Measurements from ENCODE around the gene WDR37. TPM values are rescaled to one million over a fixed set of nuclear protein-coding genes. Genes with fewer than 3 reads are reported as not detected.

WDR37 gene
- total and polyA plus RNA-seq, 10 of the 15 experiments (the other 5 are each of a cell fraction or from before 2014, with no cell fraction given) = 1.9 to 11.1 (median 7.1) TPM

GRCh38 chr10:1048732-1049424 is 7.3 kb upstream of the WDR37 start, which contains the start of gene IDI1 (continued):
- TF ChIP-seq, protein P1, sequence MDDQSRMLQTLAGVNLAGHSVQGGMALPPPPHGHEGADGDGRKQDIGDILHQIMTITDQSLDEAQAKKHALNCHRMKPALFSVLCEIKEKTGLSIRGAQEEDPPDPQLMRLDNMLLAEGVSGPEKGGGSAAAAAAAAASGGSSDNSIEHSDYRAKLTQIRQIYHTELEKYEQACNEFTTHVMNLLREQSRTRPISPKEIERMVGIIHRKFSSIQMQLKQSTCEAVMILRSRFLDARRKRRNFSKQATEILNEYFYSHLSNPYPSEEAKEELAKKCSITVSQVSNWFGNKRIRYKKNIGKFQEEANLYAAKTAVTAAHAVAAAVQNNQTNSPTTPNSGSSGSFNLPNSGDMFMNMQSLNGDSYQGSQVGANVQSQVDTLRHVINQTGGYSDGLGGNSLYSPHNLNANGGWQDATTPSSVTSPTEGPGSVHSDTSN (IDR thresholded peaks at IDR 0.05; ENCODE audit: insufficient replicate concordance, low read depth, low read length) = no peak
- TF ChIP-seq PAX5 (IDR thresholded peaks at IDR 0.05; ENCODE audit: borderline replicate concordance, low read depth, low read length) (peak; percentile 89), NFYA (IDR thresholded peaks at IDR 0.05; ENCODE audit: borderline replicate concordance, low read depth, low read length) (no peak), MEF2B (IDR thresholded peaks at IDR 0.05; ENCODE audit: partially characterized antibody, poor library complexity, severe bottlenecking) (peak; percentile 100), RBBP5 (conservative IDR thresholded peaks at IDR 0.05) (no peak), HCFC1 (IDR thresholded peaks at IDR 0.05; ENCODE audit: low read length) (peak; percentile 49), ZNF217 (IDR thresholded peaks at IDR 0.05) (no peak), ATF7 (IDR thresholded peaks at IDR 0.05; ENCODE audit: low read depth) (no peak), RELA (IDR thresholded peaks at IDR 0.05; ENCODE audit: borderline replicate concordance, partially characterized antibody) (peak; percentile 79), STAT1 (conservative IDR thresholded peaks at IDR 0.05) (0 out of 2 replicates have a peak, but pooled peaks have one; percentile 14), CREB1 (IDR thresholded peaks at IDR 0.05; ENCODE audit: low read depth) (peak; percentile 97), NR2F1 (conservative IDR thresholded peaks at IDR 0.05) (peak; percentile 94), SP1 (IDR thresholded peaks at IDR 0.05; ENCODE audit: low read depth, low read length) (peak; percentile 90), MEF2A (IDR thresholded peaks at IDR 0.05; ENCODE audit: insufficient read depth, low read depth, low read length) (0 out of 2 replicates have a peak, but pooled peaks have one; percentile 33)
- TF ChIP-seq, protein P2, sequence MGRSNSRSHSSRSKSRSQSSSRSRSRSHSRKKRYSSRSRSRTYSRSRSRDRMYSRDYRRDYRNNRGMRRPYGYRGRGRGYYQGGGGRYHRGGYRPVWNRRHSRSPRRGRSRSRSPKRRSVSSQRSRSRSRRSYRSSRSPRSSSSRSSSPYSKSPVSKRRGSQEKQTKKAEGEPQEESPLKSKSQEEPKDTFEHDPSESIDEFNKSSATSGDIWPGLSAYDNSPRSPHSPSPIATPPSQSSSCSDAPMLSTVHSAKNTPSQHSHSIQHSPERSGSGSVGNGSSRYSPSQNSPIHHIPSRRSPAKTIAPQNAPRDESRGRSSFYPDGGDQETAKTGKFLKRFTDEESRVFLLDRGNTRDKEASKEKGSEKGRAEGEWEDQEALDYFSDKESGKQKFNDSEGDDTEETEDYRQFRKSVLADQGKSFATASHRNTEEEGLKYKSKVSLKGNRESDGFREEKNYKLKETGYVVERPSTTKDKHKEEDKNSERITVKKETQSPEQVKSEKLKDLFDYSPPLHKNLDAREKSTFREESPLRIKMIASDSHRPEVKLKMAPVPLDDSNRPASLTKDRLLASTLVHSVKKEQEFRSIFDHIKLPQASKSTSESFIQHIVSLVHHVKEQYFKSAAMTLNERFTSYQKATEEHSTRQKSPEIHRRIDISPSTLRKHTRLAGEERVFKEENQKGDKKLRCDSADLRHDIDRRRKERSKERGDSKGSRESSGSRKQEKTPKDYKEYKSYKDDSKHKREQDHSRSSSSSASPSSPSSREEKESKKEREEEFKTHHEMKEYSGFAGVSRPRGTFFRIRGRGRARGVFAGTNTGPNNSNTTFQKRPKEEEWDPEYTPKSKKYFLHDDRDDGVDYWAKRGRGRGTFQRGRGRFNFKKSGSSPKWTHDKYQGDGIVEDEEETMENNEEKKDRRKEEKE (IDR thresholded peaks at IDR 0.05) = no peak
- TF ChIP-seq, protein P3, sequence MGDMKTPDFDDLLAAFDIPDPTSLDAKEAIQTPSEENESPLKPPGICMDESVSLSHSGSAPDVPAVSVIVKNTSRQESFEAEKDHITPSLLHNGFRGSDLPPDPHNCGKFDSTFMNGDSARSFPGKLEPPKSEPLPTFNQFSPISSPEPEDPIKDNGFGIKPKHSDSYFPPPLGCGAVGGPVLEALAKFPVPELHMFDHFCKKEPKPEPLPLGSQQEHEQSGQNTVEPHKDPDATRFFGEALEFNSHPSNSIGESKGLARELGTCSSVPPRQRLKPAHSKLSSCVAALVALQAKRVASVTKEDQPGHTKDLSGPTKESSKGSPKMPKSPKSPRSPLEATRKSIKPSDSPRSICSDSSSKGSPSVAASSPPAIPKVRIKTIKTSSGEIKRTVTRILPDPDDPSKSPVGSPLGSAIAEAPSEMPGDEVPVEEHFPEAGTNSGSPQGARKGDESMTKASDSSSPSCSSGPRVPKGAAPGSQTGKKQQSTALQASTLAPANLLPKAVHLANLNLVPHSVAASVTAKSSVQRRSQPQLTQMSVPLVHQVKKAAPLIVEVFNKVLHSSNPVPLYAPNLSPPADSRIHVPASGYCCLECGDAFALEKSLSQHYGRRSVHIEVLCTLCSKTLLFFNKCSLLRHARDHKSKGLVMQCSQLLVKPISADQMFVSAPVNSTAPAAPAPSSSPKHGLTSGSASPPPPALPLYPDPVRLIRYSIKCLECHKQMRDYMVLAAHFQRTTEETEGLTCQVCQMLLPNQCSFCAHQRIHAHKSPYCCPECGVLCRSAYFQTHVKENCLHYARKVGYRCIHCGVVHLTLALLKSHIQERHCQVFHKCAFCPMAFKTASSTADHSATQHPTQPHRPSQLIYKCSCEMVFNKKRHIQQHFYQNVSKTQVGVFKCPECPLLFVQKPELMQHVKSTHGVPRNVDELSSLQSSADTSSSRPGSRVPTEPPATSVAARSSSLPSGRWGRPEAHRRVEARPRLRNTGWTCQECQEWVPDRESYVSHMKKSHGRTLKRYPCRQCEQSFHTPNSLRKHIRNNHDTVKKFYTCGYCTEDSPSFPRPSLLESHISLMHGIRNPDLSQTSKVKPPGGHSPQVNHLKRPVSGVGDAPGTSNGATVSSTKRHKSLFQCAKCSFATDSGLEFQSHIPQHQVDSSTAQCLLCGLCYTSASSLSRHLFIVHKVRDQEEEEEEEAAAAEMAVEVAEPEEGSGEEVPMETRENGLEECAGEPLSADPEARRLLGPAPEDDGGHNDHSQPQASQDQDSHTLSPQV (IDR thresholded peaks at IDR 0.05) = no peak
- TF ChIP-seq, protein P4, sequence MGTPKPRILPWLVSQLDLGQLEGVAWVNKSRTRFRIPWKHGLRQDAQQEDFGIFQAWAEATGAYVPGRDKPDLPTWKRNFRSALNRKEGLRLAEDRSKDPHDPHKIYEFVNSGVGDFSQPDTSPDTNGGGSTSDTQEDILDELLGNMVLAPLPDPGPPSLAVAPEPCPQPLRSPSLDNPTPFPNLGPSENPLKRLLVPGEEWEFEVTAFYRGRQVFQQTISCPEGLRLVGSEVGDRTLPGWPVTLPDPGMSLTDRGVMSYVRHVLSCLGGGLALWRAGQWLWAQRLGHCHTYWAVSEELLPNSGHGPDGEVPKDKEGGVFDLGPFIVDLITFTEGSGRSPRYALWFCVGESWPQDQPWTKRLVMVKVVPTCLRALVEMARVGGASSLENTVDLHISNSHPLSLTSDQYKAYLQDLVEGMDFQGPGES (IDR thresholded peaks at IDR 0.05) = peak; percentile 73; the same call in 1 of the 2 replicates

All from GM12878 (cell line).